ENCODE measurements around the gene ERC1. TPM values are rescaled to one million over a fixed set of nuclear protein-coding genes. Genes with fewer than 3 reads are reported as not detected.

Gene ERC1
- total RNA-seq, 1 donor from 2014 or later: 40.1 TPM

DNA sequence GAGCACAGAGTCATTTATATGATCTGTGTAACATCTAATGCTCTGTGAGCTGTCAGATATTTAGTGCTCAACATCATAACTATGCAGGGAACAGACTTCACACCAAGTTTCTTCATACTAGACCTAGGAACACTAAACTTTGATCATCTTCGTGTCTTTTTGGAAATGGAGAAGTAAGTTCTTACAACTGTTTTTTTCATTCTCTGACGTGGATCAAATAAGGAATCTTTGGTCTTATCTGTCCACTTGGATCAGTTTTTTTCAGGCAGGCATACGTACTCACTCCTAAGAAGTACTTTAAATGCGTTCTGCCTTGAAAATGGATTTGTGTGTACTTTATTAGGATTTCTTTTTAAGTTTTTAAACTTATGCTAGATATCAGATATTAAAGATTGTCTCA, 412.4 kb downstream of the ERC1 start:
- DNase-seq: no peak

DNA sequence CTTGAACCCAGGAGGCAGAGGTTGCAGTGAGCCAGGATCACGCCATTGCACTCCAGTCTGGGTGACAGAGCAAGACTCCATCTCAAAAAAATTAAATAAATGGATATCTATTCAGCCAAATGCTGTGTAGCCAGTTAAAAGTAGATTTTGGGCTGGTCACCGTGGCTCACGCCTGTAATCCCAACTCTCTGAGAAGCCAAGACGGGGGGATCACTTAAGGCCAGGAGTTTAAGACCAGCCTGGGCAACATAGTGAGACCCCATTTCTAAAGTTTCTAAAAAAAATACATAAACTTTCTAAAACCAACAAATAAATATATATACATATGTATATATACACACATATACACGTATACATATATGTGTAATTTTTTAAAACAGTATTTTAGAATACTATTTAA, 414.6 kb downstream of the ERC1 start:
- DNase-seq: no peak

DNA sequence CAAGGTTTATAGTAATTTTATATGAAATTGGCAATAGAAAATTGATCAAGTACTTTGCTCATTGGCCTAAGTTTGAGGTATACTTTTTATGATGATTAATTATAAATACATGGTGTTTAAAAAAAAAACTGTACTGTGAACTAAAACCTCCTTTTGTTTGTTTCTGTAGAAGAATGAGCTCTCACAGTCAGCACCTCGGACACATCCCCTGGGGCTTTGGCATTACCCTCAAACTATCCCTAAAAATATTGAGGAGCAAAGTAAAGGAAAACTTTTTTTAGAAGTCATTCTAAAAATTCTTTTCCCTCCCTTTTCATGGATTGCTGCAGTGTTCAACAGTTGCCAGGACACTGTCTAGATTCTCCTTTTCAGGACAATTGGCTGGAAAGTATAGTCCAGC, 419.8 kb downstream of the ERC1 start:
- DNase-seq: no peak

DNA sequence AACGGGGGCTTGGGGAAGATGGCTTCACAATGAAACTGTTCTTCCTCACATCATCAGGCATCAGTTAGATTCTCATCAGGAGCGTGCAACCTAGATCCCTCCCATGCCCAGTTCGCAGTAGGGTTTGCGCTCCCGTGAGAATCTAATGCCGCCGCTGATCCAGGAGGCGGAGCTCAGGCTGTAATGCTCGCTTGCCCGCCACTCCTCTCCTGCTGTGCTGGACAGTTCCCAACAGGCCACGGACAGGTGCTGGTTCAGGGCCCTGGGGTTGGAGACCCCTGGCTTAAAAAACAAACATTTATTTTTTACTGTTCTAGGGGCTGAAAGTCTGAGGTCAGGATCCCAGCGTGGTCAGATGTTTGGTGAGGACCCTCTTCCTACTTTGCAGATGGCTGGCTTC, 422.9 kb downstream of the ERC1 start:
- no peak for DNase-seq

DNA sequence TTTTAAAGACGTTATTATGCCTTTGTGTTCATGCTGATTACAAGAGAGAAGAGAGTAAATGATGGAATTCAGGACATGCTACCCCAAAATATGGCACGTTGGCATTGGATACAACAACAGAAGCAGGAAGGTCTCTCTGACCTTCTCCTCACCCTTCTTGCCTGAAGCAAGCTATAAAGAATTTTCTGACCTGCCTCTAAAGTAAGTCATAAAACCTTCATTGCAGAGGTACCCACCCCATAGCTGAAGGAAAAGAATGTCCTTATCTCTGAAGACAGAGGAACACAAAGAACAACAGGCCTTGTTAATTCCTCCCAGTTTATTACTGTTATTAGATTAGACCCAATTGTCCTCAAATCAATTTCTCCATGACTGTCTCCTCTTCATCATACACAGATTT, 427.1 kb downstream of the ERC1 start:
- no peak for DNase-seq

DNA sequence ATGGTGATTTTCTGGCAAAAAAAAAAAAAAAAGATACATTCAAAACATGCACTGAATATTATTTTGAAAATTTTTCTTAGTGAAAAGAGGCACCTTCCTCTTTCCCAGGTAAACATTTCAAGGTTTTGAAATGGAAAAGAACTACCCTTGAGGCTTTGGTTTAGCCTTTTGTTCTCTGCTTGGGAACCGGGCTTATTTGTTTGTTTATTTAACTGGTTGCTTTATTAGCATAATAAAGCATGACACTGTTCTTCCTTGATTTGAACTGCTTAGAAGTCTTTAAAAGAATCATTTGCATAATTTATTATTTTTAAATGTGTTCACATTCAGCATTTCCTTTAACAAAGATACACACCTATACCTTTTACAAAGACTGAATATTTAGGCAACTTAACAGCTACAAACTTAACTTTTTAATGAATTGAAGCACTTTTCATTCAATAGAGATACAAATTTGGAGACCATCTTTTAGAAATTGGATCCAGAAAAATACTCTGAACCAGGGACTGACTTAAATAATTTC, 428.9 kb downstream of the ERC1 start:
- no peak for DNase-seq

DNA sequence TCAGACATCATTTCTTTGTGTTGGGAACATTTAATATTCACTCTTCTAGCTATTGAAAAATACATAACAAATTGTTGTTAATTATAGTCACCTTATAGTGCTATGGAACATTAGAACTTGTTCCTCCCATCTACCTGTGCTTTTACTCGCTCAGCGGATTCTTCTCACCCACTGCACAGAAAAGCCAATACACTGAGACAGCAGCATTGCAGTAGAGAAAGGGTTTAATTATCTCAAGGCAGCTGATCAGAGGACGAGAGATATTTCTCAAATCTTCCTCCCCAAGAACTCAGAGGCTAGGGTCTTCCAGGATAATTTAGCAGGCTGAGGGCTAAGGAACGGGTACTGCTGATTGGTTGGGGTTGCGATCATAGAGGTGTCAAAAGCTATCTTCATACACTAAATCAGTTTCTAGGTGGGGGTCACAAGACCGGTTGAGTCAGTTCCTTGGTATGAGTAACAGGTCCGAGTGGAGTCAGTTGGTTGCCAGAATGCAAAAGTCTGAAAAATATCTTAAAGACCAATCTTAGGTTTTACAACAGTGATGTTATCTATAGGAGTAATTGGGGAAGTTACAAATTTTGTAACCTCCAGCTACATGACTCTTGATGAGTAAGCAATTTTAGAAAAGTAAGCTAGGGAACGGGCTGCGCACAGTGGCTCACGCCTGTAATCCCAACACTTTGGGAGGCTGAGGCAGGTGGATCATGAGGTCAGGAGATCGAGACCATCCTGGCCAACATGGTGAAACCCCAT, 430.2 kb downstream of the ERC1 start:
- DNase-seq: no peak

DNA sequence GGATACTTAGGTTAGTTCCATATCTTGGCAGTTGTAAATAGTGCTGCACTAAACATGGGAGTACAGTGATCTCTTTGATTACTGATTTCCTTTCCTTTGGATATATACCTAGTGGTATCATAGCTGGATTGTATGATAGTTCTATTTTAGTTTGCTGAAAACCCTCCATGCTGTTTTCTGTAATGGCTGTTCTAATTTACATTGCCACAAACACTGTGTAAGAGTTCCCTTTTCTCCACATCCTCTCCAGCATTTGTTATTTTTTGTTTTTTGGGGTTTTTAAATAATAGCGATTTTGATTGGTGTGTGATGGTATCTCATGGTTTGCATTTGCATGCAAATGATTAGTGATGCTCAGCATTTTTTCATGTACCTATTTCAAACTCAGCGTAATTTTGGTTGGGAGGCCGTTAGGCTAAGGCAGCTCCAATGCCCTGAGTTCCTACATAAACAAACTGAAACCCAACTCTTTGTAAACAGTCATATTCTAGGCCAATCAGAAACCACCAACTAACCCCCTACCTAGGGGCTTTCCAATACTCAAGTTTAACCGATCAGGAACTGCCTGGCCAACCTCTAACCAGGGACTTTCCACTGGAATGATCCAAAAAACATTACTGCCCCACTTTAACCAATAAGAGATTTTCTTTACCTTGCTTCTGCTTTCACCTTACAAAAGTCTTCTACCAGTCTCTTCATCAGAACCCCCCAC, 431.7 kb downstream of the ERC1 start:
- no peak for DNase-seq

DNA sequence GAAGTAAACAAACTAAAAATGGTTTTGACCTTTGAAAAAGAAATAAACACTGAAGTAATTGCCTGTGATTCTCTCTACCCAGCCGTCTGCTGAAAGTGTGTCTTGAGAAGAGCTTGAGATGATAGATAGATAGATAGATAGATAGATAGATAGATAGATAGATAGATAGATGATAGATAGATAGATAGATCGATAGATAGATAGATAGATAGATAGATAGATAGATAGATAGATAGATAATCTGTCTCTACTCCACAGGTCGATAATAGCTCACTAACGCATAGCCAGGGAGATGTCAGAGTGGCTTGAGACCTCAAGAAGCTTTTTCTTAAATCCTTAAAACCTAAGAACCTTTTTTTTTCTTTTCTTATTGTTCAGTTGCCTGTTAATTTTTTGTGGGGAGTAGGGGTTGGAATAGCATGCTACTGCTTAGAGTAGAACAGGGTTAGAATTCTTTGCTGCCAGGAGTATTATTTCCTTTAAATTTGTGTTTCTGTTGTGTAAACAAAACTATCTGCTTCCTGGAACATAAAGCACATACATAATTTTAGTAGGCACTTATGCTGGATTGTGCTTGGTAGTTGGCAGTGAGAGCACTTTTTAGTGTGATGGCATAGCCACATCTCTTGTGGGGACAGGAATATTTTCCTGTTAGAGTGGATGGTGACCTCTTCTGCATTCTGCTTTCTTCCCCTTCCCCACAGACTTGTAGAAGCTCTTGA, 433.8 kb downstream of the ERC1 start:
- DNase-seq: no peak

DNA sequence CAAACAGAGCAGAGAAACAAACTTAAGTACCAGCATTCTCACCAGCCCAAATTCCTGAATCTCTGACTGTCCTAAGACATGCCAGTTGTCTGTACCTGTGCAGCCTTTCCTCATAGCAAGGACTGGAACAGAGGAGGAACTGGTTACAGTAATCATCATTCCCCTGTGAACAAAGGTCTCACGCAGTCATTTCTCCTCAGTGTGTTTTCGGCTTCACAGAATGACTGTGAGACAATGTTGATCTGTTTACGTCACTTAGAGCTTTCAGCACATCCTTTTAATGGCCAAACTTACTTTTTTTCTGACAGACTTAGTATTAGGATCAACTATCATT, 434.3 kb downstream of the ERC1 start:
- no peak for DNase-seq

DNA sequence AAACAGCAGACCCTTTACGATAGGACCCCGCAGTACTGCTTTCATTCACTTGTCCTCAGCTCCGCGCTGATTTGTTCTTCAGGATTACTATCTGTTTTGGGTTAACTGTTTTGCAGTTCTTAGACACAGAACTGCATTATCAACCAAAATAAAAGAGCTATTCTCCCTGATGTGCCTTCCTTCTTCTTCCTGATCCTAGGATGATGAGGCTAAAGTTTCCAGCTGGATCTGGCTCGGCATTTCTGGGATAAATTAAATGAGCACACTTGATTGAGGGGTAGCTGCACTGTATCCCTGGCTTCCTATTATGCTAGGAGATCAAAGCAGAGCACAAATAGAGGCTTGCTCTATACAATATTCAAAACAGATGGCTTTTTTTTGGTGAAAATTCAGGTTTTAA, 437.6 kb downstream of the ERC1 start:
- no peak for DNase-seq

DNA sequence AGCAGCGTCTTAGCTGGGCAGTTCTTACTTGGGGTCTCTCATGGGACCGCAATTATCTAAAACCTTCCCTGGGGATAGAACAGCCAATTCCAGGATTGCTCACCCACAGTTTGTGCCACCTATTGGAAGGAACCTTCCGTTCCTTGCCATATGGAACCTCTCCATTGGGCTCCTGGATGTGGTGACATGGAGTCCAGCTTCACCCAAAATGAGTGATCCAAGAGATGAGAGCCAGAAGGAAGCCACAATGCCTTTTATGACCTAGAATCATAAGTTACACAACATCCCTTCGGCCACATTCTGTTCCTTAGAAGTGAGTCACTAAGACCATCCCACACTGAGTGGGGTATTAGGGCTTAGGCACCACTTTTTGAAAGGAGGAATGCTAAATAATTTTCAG, 439.0 kb downstream of the ERC1 start:
- no peak for DNase-seq

DNA sequence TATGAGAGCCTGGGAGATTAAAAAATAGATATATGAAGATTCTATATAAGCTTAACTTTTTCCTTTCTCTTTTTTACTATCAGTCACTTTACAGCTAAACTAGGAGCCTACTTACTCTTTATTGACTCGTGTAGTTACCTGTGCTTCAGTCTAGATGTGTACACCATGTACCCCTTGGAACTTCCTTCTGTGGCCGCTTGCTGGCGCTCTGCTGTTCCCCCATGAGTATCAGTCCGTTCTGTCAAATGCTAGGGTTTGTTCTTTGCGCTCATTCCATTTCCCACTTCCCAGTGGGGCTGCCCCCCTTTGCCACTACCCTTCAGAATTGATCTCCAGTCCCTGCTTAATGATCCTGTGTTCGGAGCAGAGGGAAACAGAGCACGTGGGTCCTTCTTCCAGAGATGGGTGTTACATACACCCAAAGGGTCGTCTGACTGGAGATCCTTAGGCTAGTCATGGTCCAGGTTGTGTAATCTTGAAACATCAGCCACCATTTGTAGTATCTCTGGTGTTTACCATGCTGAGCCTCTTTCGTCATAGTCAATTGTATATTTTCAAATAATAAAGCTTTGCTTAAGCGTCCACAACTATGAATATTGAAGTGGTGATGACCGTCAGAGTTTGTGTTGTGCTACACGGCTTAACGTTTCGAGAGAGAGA, 443.4 kb downstream of the ERC1 start:
- no peak for DNase-seq

DNA sequence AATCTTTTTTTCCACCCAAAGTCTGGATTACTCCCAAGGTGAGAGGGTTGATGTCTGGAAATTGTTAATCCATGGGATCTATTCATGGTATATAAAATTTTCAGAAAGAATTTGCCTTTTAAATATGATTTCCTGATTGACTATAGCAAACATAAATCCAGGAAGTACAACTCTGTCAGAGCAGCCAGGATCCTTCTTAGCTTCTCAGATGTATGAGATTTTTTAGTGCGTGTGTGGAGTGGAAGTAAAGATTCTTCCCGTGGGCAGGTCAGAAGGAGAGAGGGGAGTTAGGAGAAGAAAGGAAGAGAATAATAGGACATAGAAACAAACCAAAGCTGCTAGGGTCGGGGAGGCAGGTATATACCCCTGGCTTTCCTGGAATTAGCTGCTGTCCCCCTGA, 444.0 kb downstream of the ERC1 start:
- no peak for DNase-seq

DNA sequence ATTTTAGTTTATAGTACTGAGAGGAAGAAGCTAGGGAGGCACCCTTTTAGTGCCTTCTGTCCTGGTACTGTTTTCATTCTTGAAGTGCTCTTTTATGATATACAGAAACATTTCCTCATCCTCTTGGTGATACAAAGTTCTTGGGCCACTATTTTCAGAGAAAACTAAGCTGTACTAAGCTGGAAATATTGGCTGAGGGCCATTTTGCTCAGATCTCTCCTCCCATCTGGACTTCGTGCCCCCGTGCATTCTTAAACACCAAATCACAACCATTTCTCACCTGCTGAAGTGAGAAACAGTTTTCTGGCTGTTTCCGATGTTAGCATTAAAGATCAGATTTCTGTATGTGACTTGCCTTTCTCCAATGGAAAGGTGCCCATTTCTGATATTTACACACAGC, 444.4 kb downstream of the ERC1 start:
- DNase-seq: no peak

DNA sequence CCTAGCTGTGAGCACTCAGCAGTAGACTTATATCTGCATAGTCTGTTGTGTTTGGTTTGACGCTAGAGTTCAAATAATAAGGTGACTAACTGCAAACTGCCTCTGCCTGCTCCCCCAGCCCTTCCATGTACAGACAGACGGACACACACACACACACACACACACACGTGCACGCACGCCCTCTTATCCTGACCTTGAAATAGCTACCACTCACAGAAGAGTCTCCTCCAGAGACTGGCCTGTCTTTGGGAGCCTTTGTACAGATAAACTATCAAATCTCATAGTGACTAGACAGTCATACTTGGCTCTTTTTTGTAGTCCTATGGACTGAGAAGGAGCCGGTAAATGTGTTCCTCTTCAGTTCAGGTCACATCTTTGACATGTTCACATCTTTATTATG, 445.0 kb downstream of the ERC1 start:
- DNase-seq: no peak

DNA sequence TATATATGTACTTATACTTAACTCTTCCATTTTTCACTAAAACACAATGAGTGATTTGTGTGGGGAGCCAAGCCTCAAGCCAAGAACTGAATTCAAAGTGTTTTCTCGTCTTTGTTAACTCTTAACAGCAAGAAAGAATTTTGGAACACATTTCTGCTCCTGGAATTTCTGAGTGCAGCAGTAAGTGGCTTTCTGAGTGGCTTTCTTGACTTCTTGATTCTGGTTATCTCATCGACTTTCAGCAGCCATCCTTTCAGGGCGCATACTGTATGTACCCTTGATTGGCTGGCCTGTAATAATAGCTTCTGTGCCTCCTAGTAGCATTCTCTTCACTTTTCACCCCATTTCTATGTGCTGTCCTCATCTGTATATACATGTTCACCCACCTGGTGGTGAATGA, 446.0 kb downstream of the ERC1 start:
- no peak for DNase-seq

DNA sequence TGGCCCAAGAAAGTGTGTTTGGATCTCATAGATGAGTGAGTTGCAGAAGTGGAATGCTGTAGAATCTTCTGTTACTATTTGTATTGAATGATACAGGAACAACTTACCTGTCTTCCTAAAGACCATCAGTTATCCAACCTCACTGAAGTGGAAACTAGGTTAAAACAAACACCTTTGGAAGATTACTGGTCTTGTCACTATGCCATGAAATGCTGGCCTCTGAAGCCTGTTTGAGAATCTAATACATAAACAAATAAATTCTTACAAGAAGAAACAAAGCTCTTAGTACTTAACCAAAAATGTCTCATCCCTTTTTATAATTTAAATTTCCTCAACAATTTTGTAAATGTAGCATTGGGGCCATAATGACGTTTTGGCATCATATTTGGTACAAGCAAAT, 448.2 kb downstream of the ERC1 start:
- no peak for DNase-seq

DNA sequence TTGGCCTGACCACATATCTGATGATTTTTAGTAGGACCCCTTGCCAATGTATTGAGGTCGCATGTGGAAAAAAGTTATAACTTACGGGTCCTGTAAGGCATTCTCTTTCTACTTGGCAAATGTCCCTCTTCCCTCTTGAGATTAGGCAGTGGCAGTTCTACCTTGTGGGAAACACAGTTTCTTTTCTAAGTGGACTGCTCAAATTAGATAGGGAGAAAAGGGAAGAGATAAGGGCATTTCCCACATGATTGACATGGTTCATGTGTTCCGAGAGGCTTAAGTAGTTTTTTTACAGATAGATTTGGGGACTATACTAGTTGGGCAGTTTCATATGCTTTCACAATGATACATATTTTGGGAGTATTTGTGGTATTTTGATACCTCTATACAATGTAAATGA, 448.7 kb downstream of the ERC1 start:
- no peak for DNase-seq

DNA sequence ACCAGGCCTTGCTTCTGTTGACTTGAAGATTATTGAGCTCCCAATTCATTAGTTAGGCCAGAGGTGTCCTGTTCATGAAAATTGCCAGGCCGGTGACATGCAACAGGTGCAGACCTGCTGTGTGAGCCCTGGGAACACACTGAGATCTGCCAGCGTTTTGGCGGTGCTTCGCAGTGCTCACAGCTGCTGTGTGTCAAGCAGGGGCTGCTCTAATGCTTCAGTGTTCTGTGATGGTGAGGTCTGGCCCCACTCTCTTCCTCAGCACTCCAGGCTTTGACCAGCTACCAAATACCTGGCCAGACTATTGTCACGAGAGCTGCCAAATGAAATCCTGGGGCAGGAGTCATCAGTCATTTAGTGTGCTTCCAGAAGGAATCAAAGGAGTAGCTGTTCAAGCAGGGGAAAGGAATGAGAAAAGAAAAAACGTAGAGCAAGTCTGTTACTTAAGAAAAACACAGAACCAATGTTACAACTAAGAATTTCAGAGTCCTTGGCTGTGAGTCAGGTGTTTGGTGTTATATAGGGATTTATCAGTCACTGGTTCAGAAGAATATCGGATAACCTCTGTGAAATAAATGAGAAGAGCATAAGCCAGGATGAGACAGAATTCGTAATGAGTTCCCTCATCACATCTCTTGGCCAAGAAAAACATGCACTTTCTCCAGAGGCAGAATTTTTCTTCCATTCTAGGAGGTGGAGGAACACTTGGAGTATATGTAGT, 452.6 kb downstream of the ERC1 start:
- no peak for DNase-seq

DNA sequence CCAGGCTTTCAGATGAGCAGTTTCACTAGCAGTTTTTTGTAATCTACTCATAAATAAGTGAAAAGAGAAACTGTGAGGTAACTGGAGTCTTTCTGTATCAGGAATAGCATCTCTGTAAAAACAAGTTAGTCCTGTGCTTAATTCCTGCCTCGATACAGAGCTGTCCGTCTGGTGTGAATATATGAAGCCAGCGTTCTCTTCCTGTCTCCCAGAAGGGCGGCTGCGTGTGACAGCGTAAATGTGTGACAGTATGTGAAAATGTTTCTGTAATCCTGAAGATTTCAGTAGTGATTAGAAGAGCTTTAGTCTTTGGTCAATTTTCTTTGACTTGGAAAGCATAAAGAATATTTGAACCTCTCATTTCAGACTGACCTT, 453.1 kb downstream of the ERC1 start:
- no peak for DNase-seq

DNA sequence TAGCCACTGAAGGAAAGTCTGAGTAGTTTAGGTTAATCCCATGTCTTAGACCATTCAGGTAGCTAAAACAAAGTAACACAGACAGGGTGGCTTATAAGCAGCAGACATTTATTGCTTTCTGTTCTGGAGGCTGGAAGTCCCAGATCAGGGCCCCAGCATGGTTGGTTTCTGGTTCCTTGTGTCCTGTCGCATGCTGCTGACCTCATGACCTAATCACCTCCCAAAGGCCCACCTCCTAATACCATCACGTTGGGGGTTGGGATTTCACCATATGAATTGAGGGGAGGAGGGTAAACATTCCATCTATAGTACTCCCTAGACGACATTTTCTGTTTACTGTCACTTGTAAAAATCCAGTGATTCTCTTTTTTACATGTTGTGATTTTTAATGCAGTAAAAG, 454.8 kb downstream of the ERC1 start:
- no peak for DNase-seq

Measured in skin of body (tissue), 2 donors.